HG03442 (cell line): ENCODE results near the gene TTLL13.
"Not testable (repeated sequence)": the region's sequence is repeated elsewhere in the genome, so short reads cannot be mapped to it uniquely, and the experiment has no call there.

Source experiments
- ATAC-seq: cut with Tn5 transposase; IDR thresholded peaks from one replicate; pipeline ENCODE4 v1.9.1; 2021; ENCODE audit warnings: mild to moderate bottlenecking, moderate library complexity; ENCODE audit not compliant: unreplicated experiment

Gene TTLL13

DNA sequence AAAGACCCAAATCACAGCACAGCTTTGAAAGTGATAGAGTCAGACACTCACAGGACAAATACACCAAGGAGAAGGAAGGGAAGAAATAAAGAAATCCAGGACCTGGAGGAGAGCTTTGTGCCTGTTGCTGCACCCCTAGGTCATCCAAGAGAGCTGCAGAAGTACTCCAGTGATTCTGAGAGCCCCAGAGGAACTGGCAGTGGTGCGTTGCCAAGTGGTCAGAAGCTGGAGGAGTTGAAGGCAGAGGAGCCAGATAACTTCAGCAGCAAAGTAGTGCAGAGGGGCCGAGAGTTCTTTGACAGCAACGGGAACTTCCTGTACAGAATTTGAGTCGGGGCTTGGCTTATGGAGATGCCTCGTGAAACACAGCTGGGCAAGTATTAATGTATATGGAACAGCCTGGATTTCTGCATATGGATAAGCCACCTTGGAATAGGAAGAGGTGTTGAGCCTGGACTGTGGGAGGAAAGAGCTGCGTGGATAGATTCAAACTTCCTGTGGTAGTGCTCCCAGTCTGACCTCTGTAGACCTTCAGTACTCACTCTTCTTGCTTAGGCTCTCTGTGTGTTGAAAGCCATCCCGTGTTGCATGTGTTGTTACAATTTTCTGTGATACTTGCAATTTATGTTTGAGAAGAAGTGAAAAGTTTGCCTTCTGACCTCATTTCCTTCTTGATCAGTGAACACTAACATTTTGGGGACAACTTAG, 22.3 kb downstream of the TTLL13 start:
- ATAC-seq = no peak

- ATAC-seq = not testable (repeated sequence)
Observed at GRCh38 chr15:90278467-90278866, 29.1 kb downstream of the TTLL13 start.

DNA sequence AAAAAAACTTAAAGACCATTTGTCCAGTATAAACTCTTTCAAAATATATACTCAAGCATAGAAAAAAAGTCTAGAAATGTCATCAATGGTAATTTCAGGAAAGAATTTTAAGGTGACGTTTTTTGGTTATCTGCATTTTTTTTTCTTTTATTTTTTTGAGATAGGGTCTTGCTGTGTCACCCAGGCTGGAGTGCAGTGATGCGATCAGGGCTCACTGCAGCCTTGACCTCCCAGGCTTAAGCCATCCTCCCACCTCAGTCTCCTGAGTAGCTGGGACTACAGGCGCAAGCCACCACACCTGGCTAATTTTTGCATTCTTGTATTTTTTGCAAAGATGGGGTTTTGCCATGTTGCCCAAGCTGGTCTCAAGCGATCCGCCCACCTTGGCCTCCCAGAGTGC, 31.4 kb downstream of the TTLL13 start:
- ATAC-seq = not testable (repeated sequence)

DNA sequence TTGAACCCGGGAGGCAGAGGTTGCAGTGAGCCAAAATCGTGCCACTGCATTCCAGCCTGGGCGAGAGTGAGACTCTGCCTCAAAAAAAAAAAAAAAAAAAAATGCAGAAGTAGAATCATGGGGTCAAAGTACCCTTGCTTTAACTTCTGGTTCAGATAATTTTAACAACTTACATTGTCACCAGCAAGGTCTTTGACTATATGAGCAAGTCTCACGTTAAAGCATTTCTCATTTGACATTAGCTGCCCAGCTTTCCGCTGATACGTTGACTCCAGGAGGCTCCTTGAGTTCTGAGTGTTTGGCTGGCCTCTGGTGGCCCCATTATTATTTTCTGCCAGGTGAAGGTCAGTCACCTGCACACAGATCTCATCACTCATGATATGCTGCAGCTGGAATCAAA, 32.3 kb downstream of the TTLL13 start:
- ATAC-seq = not testable (repeated sequence)

GRCh38 chr15:90286678-90287077, 37.3 kb downstream of the TTLL13 start:
- ATAC-seq = no peak

GRCh38 chr15:90287101-90287500, 37.7 kb downstream of the TTLL13 start:
- no peak for ATAC-seq

GRCh38 chr15:90287946-90288345, 38.6 kb downstream of the TTLL13 start:
- ATAC-seq = no peak

- ATAC-seq = no peak
Observed at GRCh38 chr15:90291679-90292356, 42.5 kb downstream of the TTLL13 start.

DNA sequence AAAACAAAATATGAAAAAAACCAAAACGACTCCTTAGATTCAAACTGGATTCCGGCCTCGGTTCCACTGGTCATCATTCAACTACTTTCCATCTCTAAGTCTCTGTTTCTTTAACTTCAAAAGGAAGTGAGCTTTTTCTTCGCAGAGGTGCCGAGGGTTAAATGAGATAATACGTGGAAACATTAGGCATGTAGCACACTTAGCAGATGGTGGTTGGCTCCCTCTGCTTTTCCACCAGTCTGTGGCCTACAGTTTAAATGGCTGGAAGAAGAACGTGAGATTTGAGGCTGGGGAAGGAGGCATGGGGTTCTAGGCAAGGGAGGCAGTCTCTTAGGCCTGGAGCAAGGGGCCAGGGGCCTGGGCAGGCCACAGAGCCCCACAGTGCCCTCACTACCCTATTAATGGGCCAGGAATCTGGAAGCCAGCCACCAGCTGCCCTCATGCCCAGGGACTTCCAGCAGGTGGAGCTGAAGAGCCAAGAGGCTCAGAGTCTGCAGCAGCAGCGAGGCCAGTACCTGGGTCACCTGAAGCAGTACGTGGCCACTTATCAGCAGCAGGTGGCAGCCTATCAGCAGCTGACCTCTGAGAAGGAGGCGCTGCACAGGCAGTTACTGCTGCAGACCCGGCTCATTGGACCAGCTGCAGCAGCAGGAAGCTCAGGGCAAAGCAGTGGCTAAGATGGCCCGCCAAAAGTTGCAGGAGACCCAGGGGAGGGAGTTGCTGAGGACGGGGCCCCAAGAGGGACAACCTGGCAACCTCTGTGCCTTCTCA, 43.9 kb downstream of the TTLL13 start:
- not testable (repeated sequence) for ATAC-seq

DNA sequence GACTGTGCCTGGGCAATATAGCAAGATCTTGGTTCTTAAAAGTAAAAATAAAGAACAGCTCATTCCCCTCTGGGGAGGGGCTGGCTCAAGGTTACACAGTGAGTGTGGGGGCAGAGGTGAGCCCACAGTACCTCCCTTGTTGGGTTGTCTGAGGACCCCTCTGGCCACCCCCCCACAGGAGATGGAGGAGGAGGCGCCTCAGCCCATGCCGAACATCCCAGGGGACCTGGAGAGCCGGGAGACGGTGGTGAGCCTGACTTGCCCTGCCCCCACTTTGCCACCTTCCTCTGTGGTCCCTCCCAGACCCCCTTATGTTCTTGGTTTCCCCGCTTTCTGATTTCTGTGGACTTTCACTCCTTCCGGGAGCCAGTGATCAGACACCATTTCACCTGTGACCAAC, 44.8 kb downstream of the TTLL13 start:
- ATAC-seq = no peak

DNA sequence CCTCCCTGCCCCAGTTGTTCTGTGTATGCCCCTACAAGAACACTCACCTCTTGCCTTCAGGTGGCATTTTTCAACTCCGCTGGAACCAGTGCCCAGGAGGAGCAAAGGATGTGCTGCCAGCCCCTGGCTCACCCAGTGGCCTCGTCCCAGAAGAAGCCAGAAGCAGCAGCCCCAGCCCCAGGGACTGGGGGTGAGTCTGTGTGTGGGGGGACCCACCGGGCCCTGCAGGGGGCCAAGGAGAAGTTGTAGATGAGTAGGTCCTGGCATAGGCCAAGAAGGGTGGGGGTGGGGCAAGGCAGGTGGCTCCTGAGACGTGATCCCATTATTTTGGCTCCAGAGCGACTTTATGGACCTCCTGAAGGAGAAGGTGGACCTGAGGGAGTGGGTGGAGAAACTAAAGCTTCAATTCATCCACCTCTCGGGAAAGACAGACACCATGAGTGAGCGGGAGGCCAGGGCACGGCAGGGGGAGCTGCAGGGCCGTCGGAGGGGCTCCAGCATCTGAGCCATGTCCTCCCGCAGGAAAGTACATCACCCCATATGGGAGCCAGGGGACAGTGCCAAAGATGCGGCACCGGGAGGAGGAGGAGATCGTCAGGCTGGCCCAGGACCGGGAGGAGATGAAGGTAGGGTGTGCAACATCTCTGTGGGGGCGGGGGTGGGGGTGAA, 45.4 kb downstream of the TTLL13 start:
- ATAC-seq = no peak

DNA sequence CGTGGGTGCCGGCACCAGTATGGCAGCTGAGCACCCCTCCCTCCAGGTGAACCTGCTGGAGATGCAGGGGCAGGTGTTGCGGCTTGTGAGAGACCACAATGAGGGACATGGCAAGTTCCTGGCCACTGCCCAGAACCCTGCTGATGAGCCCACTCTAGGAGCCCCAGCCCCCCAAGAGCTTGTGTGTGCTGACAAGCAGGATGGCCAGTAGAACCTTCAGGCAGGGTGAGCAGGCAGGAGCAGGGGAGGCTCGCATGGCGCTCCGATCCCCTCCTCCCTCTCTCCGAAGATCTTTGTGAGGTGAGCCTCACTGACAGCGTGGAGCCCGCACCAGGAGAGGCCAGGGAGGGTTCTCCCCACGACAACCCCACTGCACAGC, 45.9 kb downstream of the TTLL13 start:
- ATAC-seq = no peak

- not testable (repeated sequence) for ATAC-seq
Observed at GRCh38 chr15:90296316-90296884, 47.0 kb downstream of the TTLL13 start.

GRCh38 chr15:90297021-90297420, 47.7 kb downstream of the TTLL13 start:
- no peak for ATAC-seq

DNA sequence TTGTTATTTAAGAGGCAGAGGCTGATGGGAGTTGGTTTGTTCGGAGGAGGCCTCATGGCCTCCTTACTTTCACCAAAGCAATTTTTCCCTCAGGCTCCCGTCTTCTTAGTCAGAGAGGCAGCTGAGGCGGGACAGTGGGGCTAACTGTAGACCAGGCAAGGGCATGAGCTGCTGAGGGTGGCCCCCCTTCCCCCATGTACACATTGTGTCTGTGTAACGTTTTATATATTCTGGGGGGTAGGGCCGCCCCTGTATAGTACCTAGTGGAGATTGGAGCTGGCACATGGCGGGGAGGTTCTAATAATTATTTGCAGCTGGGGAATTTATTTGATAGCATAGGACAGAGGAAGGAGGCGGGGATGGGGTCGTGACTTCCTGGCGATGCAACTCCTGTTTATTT, 51.2 kb downstream of the TTLL13 start:
- no peak for ATAC-seq

- no peak for ATAC-seq
Observed at GRCh38 chr15:90300988-90301706, 51.8 kb downstream of the TTLL13 start.

DNA sequence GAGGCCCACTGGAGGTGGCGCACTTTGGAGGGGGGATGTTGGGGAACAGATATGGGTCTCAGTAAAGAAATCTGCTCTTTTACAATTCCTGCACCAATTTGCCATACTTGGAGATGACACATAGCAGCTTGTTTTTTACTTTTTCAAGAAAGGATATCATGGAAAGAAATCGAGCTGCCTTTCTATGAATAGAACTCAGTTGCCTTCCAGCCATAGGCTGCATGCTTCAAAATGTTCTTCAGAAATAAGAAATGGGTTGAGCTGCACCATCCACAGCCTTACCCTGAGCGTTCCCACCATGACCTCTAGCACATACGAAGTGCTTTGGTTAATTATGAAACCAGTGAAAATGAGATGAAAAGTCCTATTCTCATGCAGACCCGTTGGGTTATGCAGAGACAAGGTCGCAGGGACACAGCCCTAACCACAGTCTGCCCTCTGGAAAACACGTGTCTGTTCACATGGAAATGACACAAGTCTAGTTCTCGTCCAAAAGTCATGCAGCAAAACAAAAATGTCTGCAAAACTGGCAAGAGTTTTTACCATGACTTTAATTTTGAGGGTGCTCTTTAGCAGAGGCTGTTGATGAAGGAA, 52.4 kb downstream of the TTLL13 start:
- no peak for ATAC-seq

DNA sequence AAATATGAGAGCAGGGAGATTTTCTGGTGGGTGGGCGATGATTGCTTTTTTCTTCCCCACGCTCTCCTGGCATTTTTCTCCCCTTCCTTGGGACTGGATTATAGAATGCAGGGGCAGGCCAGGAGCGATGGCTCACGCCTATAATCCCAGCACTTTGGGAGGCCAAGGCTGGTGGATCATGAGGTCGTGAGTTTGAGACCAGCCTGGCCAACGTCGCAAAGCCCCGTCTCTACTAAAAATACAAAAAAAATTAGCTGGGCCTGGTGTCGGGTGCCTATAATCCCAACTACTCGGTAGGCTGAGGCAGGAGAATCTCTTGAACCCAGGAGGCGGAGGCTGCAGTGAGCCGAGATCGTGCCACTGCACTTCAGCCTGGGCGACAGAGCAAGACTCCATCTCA, 56.0 kb downstream of the TTLL13 start:
- ATAC-seq = not testable (repeated sequence)

DNA sequence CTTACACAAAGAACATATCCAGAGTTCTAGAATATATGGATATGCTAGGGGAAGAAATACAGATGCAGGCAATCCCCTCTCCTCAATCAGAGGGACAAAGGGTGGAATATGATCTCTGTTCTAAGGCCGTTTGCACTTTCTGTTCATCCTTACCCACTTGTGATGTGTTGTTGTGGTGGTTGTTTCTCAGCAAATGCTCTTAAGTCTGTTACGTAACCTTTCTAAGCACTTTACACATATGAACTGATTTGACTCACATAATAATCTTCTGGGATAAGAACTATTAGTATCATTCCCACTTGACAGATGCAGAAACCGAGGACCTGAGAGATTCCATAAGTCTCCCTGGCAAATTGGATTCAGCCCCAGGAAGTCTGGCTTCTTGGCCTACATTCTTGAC, 56.6 kb downstream of the TTLL13 start:
- ATAC-seq = no peak

DNA sequence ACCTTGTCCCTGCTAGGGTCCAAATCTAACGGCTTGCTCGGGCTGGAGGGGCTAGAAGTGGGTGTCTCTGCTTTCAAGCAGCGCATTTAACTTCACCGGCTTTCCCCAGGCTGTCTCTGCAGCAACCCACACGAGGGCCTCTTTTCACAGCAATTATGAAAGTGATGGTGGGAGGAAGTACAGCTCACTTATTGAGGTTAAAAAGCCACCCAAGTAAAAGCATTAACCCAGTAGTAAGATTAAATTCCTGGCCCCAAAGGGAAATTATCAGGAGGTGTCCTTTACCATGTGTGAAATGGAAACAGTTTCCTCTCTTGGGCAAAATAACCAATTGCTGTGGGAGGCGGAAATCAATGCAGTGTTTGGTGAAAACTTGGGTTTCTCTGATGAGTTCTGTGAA, 57.2 kb downstream of the TTLL13 start:
- ATAC-seq = no peak
